Stimulated activated CD8-positive, alpha-beta memory T cell treated with anti-CD3 and anti-CD28 coated beads, Interleukin-7, amount 100 ng/mL, for 48 hours (primary cell): ENCODE data around the gene C10orf90.
"Not testable (repeated sequence)": the region's sequence is repeated elsewhere in the genome, so short reads cannot be mapped to it uniquely, and the experiment has no call there.

Experiments used
- DNase-seq, 2 donors: peaks; one replicate each; pipeline ENCODE4 v3.0.0-alpha.2; 2020; ENCODE audit warnings: low read depth in 1 of 2; ENCODE audit errors: extremely low read depth in 1 of 2

Gene C10orf90

DNA sequence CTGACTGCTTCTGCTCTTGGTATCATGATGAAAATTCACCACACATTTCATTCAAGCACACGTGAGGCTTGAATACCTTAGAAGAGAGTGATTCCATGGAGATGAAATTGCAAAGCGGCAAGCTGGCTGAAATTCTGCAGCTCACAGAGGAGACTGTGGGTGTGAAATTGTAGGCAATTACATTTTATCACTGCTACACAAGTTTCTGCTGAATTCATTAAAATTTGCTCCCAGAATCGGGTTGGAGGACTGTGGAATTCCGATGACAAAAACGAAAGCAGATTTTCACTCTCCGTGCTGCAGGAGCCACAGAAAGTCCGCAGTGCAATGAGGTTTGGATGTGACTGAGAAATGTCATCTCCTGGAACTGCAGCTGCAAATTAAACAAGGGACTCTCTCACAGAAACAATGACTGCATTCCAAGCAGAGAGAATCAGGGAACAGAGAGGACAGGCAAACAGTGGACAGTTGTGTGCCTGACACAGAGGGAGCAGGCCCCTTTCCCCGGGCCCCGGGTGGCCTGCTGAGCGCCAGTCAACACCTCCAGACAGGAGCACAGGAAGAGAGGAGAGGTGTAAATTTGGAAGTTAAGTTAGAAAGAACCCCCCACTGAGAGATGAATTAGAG lies 109.1 kb downstream of the C10orf90 start:
- no peak for DNase-seq

DNA sequence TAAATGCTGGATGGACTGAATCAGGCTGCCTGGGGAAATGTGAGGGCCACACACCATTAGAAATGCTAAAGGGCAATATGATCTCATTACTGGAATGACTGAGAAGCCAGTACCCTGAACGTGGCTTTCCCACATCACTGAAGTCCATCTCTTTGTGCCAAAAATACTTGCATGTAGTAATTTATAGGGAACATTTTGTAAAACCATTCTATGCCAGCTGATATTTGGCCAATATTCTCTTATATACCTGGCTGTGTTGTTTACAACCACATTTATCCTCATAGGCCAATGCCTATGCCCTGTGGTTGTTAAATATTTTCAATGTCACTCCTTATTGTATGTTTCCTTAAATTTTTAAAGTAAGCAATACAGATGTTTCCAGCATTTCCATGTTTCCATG lies 111.6 kb downstream of the C10orf90 start:
- DNase-seq: no peak

DNA sequence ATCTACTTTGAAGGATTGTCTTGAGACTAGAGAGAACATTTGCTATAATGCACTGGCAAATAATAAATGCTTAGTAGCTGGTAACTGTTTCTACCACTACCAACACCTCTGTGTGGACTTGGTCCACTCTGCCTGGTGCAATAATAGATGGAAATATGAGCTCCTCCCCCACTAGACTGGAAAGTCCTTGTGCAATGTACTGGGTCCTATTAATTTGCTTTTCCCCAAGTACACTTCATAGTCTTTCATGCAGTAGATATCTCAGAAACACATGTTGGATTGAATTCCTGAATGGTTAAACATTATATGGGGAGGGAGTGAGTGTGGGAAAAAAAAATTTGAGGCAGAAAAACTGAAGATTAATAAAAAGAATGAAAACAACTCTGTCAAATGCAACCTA lies 119.3 kb downstream of the C10orf90 start:
- DNase-seq: no peak

DNA sequence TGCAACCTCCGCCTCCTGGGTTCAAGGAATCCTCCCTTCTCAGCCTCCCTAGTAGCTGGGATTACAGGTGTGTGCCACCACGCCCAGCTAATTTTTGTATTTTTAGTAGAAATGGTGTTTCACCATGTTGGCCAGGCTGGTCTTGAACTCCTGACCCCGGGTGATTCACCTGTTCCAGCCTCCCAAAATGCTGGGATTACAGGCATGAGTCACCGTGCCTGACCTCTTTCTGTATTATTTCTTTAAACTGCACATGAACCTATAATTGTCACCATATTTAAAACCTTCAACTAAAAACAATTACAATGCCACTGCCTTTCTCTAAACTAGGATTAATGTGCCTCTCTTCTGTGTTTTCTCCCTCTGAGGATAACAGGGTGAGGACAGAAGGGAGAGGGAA lies 119.9 kb downstream of the C10orf90 start:
- DNase-seq: not testable (repeated sequence)

DNA sequence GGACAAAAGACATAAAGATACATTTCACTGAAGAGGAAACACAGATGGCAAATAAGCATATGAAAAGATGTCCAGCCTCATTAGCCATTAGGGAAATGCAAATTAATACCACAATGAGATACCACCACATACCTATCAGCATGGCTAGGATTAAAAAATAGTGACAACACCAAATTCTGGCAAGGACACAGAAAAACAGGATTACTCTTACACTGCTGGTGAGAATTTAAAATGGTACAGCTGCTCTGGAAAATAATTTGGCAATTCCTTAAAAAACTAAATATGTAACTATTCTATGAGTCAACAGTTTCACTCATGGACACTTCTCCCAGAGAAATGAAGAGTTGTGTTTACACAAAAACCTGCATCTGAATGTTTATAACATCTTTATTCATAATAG lies 121.1 kb downstream of the C10orf90 start:
- no peak for DNase-seq

DNA sequence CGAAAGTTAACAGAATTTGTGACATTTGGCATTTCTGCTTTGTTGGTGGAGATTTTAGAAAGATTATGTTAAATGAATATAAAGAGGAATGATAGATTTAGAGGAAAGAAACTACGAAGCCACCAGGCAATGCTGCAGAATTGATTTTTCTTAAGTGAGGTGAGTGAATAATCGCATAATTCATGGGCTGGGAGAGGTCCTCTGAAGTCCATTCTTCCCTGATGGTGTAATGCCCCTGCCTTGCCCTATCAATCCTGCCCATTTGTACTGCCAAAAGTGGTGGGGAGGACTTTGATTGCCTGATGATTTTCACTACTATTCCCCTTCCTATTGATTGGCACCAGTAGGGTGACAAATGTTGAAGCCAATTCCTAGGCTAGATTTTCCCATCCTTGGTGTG lies 125.9 kb downstream of the C10orf90 start:
- no peak for DNase-seq

DNA sequence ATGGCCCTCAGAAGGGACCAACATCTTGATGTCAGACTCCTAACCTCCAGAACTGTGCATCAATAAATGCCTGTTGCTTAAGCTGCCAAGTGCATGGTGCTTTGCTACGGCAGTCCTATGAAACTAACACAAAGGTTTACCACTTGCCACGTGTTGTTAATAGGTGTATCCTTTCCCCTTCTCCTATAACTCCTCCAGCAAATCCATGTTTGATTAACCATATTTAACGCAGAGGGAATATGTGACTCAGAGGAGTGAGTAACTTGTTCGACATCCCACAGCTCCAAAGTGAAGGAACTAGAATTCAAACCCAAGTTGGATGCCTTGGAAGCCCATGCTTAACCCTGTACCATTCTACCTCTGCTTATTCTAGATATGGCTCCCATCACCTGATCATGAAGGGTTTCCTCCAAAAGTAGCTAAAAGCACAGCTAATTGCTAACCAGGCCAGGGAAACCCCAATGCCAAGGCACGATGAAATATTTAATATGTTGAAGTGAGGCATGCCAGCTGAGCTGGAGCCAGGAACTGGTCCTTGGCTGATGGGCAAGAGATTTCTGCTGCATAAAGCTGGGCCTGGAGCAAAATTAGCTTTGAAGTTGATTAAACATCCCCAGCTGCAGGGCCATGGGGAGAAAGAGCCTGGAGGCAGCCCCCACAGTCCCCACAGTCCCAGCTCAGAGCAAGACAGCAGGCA lies 131.9 kb downstream of the C10orf90 start:
- DNase-seq: no peak

DNA sequence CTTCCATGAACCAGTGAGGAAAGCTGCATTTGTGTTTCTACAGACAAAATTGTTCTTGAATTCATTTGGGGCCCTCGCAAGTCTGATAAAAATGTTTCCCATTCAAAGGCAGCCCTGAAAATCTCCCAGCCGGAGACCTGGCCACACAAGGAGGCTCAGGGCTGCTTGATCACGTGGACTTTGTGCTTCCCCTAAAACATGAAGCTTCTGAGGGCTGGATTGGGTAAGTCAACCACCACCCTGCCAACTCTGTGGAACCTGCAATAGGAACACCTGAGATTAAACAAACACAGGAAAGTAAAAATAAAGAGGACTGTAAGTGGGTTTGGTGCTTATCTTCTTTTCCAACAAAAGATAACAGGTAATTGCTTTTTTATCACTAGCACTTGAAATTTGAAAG lies 133.8 kb downstream of the C10orf90 start:
- no peak for DNase-seq

DNA sequence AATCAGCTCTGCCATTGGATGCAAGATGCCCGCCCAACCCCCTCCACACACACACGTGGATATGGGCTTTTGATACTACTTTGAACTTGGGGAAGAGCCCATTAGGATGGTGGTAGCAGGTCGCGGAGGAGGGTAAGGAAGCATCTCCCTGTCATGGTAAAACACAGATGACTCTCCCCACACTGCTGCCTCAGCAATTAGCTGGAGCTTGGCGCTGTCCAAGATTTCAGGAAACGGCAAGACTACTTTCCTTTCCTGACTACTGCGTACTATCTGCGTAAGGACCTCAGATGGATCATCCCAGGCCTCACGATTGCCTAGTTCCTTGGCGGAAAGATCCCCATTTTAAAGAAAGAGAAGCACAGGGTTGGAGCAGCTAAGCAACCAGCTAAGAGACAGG lies 134.3 kb downstream of the C10orf90 start:
- DNase-seq: no peak

DNA sequence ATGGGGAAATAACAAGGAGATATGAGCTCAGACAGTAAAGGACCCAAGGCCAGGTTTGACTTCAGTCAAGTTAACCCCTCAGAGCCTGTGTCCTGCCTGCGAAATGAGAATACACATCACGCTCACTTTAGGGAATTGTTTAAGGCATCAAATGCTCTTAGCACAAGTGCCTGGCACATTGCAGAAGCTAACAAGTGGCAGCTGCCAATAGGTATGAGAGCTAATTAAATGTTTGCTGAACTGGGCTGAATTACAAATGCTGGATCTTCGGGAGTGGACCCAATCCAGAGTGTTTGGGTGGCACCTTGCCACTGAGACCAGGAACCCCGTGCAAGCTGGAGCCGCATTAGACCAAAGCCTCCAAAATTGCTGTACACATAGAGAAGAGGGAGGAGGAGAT lies 136.8 kb downstream of the C10orf90 start:
- no peak for DNase-seq

DNA sequence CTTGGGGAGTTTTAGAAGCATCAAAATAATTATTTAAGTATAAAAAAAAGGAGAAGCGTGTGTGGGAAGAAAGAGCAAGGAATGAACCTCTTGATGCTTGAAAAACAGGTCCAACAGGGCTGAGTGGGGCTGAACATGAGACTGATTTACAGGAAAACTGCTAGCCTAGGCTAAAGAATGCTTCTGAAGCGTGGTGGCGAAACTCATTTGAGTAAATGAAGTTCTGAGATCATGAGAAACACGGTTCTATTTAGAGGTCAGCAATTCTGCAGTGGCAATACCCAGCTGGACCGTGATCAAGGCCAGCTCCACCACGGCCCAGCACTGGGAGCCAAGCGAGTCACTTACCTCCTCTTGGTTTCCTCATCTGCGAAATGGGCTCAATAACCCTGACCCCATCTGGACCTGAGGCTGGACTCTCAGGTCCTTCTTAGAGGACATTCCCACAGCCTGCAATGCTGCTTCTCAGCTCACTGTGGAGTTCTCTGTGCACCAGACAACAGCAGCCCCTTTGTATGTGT lies 142.1 kb downstream of the C10orf90 start:
- no peak for DNase-seq

DNA sequence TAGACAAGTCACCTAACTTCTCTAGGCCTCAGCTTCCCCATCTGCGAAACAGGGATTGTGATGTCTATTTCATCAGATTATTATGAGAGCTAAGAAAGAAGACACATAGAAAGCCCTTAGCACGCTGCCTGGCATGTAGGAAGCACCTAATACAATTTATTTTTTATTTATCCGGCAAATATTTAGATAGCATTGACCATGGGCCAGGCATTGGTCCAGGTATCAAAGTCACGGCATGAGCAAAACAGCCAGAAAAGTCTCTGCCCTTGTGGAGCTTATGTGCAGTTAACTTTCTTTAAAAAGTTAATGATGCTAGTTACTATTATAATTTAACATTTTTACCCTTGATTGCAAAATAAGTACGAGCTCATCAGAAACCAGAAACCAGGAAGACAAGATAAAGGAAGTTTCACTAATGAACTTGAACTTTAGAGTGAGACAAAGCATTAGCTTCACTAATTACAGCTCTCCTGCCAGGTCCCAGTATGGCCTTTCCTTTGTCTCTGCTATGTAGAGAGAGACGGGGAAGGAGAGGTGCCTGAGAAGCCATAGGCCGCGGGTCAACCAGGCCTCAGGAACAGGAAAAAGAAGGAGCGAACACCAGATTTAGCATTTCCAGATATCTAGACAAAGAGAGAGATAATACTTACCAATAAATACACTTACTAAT lies 142.7 kb downstream of the C10orf90 start:
- no peak for DNase-seq

DNA sequence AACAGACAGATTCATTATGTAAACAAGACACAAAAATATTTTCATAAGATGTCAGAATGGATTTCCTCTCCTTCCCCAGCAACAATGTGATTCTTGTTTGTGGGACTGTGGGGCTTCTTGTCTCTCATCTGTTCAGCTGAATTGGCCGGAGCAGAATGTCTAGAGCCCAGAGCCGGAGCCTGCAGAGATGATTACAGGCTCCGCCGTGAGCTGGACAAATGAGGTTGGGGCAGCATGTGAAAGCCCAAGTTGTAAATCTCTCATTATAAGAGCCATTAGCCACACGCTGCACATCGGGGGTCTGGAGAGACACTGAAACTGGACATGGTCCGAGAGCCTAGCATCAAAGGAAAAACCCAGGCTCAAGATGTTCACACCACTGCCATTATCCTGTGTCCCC lies 145.2 kb downstream of the C10orf90 start:
- DNase-seq: no peak

DNA sequence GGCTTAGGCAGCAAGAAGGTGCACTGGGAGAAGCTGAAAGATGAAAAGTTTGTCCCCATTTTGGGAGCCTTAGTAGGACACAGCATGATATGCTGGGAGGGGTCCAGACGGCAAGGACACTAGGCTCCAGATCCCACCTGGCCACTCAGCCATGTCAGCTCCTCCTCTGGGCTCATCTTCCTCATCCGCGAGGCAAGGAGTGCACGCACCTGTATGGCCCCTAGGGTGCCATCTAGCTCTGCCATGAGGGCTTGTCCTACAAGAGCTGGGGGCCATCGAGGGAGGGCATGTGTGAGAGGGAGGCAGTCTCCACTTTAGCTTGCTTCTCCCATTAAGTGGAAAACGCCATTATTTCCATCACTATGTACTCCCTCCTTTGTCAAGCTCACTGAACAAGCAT lies 146.0 kb downstream of the C10orf90 start:
- no peak for DNase-seq

DNA sequence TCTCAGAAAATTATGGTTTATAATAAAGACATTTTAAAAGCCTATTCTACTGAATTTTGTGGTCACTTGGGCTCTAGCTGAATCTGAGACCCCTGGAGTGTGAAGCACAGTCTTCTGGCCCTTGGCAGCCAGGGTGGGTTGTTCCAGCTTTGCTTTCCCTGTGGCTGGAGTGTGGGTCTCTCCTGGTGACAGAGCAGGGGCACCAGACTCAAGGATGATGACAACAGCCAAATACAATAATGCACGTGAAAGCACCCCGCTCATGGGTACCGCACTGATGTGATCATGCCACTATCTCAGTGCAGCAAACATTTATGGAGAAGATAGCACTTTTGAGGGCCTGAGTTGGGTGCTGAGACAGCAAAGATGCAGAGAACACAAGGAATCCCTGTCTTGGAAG lies 147.4 kb downstream of the C10orf90 start:
- DNase-seq: no peak

DNA sequence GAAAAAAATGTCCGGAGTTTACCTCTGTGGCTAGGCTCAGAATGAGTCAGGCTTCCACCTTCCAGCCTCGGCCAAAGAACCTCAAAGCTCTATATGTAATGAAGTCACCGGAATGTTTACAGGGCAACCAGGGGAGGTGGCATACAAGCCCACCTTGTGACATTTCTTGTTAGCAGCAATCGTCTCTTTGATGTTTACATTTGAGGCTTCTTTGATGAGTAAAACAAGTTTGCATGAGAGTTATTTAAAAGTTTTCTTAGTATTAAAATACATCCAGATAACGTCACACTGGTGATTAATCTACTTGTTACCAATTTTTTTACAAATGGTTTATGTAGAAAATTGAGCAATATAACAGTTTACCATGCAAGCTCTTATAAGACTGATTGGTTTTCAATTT lies 149.1 kb downstream of the C10orf90 start:
- DNase-seq: no peak

DNA sequence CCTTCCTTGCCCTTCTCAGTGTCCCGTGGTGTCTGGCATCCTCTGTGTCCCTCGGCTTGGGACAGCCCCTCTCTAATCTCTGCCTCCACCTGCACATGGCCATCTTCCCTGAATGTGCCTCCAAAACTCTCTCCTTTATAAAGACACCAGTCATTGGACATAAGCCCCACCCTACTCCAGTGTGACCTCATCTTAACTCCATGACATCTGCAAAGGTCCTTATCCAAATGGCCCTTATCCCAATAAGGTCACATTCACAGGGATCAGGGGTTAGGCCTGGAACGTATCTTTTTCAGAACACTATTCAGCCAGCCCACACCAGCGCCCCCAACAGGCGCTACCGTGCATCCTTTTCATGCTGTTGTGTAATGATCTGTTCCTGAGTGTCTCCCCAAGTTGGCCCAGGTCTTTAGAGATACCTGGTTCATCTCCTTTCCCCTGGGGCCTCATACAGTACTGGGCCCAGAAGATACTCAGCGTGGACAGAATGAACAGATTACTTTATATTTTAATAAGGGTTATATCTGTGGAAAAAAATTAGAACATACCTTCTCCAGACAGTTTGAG lies 149.7 kb downstream of the C10orf90 start:
- DNase-seq: no peak

DNA sequence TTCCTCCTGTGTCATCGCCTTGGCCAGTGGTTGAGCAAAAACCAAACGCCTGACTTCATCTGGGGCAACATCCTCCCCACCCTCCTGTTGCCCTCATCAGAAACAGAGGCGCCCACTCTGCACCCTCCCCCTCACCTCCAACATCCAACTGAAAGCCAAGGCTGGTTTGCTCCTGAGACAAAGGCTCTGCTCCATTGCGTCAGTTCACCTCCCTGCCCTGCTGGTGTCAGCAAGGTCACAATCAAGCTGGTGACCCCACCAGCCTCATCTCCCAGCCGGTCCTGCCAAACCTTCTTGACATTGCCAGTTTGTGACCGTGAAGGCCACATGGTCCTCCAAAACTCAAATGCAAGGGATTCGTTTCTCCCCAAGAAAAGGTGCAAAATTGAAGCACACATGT lies 150.5 kb downstream of the C10orf90 start:
- DNase-seq: no peak

DNA sequence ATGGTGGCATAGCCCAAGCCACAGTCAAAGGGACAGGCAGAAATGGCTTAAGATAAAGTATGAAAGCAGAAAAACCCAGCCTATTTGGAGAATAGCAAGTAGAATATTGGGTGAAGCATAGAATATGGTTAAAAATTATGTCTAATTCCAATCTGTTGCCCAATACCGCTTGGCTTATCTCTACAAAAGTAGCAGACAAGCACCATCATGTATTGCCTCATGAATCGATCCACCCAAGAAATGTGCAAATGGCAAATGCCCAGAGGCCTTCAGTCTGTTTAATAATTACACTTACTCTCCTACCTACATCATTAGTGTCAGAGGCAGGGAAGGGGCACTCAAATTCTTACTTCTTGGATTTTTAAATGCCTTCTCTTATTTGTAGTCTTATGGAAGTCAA lies 151.3 kb downstream of the C10orf90 start:
- no peak for DNase-seq

DNA sequence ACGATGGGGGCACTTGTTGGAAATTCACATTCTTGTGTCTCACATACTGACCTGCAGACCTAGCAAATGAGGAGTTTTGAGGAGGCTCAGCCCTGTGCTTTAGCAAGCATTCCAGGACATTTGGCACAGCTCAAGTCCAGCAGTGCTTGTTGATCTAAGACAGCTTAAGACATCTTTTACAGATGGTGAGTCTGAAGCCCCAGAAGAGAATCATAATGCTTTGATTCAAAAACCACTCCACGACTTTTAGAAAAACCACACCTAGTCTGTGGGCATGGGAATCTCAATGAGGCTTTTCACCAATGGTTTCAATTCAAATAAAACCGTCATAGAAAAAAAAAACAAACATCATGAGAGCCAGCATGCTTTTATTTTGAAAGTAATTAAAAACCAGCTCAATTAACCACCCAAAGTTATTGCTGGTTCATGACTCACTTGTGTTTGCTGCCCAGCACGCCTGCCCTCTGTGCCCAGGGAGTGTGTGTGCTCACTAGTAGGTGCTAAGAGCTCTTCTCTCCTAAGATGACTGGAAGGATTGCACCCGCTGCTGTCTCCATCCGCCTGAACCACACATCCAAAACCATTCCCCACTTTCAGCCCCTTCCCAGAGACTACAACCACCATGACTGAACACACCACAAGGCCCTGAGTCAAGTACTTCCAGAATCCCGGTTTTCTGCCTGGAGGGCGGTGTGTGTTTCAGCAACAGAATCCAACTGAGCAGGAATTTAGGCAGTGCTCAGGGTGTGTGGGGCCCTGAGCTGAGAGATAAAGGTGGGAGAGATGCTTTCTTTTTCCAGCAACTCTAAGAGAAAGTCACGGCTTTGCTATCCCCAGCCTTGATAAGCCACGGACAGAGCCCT lies 152.0 kb downstream of the C10orf90 start:
- no peak for DNase-seq

DNA sequence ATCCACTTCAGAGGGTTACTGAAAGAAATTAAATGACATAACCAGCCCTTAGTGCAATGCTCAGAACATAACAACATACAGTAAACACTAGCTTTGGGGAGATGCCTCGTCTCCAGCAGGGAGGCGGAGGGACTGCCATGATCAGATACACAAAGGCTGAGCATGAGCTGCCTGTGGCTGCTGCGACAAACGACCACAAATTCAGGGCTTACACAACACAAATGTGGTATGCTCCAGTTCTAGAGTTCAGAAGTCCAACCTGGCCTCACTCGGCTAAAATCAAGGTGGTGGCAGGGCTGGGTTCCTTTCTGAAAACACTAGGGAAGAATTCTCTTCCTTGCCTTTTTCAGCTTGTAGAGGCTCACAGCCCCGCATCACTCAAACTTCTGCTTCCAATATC lies 154.0 kb downstream of the C10orf90 start:
- DNase-seq: no peak
